A673 (cell line): ENCODE results near the gene SEL1L.

ENCODE experiments used
- CTCF ChIP-seq: fragments of 300-800, 200-600 bp; sonication (generic); conservative IDR thresholded peaks from 2 replicates; pipeline ENCODE4 v1.5.1; 2017; ENCODE audit warnings: low read depth, mild to moderate bottlenecking, antibody characterized with exemption, low read length, moderate library complexity, mixed read lengths
- EZH2 ChIP-seq: fragments of 200-600 bp; sonication (generic); IDR thresholded peaks from 2 replicates; pipeline ENCODE4 v1.6.1; 2017; ENCODE audit warnings: borderline replicate concordance, low read depth, mild to moderate bottlenecking, mixed read lengths, antibody characterized with exemption, low read length; ENCODE audit not compliant: poor library complexity, severe bottlenecking

DNA sequence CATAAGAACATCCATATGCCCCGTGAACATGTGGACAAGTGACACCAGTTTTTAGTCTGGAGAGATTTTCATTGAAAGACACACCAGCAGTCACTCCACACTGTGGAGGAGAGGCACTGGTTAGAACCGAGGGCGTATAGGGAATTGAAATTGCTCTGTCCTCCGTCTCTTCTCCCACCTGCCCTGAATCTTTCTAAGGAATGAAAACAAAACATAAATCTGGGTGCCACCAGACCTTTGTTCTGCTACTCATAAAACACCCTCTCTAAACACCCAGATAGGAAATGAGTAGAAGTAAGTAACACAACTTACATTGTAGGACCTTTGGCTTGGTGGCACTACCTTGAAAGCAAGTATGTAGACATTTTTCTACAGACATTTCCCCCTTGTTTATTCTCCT lies 96.4 kb downstream of the SEL1L start:
- TF ChIP-seq CTCF (no peak), EZH2 (no peak)
